Fibroblast of mammary gland (primary cell): ENCODE measurements around the gene AHRR.
"Not testable (repeated sequence)": the region's sequence is repeated elsewhere in the genome, so short reads cannot be mapped to it uniquely, and the experiment has no call there.

Experiments used
- DNase-seq: peaks from one replicate; pipeline ENCODE4 v3.0.0-alpha.2; 2010; ENCODE audit warnings: low read depth
- H3K4me3 ChIP-seq: 2 replicates; pipeline ENCODE4 v1.5.1; 2011; ENCODE audit warnings: low read depth, mild to moderate bottlenecking, low read length, moderate library complexity; ENCODE audit not compliant: control insufficient read depth
- TF ChIP-seq, protein P1 (sequence below): conservative IDR thresholded peaks from 2 replicates; pipeline ENCODE4 v1.5.1; 2011; ENCODE audit warnings: low read depth, low read length, inconsistent platforms; ENCODE audit not compliant: control insufficient read depth, insufficient read depth

AHRR gene

DNA sequence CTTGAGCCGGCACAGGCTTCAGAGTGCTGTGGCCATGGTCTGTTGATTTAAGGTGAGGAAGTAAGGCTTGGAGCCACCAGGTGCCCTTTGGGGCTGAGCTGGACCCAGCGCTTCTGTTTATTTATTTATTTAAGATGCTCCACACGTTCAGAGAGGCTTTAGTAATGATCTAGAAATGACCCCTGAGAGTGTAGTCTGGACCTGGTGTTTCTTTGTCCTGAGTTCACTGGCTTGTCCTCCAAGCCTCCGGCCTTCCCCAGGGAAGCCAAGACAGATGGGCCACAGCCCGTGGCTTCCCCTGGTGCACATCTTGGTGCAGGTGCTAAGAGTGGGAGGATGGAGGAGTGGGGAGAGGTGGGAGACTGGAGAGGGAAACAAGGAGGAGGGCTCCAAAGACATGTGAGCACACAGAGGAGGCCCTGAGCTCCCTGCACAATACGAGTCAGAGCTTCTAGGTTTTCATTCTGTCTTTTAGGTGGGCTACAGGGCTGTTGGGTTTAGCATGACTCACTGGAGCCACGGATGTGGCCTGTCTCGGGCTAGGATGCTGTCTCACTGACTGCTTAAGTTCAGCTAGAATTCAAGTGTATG is 56.9 kb downstream of the AHRR start:
- TF ChIP-seq, protein P1, sequence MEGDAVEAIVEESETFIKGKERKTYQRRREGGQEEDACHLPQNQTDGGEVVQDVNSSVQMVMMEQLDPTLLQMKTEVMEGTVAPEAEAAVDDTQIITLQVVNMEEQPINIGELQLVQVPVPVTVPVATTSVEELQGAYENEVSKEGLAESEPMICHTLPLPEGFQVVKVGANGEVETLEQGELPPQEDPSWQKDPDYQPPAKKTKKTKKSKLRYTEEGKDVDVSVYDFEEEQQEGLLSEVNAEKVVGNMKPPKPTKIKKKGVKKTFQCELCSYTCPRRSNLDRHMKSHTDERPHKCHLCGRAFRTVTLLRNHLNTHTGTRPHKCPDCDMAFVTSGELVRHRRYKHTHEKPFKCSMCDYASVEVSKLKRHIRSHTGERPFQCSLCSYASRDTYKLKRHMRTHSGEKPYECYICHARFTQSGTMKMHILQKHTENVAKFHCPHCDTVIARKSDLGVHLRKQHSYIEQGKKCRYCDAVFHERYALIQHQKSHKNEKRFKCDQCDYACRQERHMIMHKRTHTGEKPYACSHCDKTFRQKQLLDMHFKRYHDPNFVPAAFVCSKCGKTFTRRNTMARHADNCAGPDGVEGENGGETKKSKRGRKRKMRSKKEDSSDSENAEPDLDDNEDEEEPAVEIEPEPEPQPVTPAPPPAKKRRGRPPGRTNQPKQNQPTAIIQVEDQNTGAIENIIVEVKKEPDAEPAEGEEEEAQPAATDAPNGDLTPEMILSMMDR: no peak
- DNase-seq: peak; percentile 45
- H3K4me3 ChIP-seq: no peak overlapping the region

DNA sequence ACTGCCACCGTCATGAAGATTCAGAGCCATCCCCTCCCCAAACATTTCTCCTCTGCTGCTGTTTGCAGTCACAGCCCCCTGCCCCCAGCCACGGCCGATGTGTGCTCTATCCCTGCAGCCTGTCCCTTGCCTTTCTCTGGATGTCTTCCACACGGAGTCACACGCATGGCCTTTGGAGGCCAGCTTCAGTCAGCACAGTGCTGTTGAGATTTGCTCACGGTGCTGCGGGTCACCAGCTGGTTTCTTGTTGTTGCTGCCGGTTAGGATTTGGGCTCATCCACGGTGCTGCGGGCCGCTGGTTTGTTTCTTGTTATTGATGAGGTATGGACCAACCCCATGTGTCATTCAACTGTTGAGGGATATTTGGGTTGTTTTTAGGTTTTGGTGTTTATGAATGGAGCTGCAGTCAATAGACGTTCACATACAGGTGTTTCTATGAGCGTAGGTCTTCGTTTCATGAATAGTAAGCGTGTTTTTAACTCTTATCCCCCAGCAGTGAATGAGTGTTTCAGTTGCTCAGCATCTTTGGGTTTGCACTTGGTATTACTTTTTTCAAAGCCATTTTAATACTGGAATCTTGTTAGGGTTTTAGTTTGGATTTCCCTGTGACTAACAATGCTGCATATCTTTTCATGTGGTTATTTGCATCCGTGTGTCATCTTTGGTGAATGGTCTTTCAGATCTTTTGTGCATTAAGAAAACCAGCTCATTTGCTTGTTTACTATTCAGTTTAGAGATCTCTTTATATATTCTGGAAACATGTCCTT is 57.6 kb downstream of the AHRR start:
- peak; percentile 47 for DNase-seq
- H3K4me3 ChIP-seq: no peak overlapping the region
- TF ChIP-seq, protein P1: no peak

DNA sequence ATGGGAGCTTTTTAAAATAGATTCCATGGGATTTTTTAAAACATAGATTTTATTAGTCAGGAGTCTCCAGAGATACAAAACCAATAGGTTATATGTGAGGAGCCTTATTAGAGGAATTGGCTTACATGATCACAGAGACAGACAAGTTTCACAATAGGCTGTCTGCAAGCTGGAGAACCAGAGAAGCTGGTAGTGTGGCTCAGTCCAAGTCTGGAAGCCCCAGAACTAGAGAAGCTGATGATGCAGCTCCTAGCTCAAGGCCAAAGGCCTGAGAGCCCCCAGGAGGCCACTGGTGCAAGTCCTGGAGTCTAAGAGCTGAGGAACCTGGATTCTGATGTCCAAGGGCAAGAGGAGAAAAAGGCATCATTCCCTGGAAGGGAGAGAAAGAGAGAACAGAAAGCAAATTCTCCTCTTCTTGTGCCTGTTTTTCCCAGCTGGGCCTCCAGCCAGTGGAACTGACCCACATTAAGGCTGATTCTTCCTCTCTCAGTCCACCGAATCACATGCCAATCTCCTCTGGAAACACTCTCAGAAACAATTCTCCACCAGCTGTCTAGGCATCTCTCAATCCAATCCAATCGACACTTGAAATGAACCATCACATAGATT is 59.3 kb downstream of the AHRR start:
- TF ChIP-seq, protein P1: no peak
- DNase-seq: peak; percentile 58
- no peak overlapping the region for H3K4me3 ChIP-seq

DNA sequence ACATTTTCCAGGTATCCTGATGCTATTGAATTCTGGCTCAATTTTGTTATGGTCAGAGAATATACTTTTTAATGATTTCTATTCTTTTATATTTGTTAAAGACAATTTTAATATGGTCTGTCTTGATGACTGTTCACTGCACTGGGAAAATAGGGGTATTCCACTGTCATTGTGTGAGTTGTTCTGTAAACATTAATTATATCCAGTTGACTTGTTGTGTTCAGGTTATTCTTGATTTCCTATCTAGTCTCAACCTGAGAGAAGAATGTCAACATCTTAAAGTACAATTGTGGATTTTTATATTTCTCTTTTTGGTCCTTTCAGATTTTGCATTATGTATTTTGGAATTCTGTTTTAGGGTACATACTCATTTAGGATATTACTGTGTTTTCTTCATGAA is 61.6 kb downstream of the AHRR start:
- no peak for DNase-seq
- TF ChIP-seq, protein P1: no peak

DNA sequence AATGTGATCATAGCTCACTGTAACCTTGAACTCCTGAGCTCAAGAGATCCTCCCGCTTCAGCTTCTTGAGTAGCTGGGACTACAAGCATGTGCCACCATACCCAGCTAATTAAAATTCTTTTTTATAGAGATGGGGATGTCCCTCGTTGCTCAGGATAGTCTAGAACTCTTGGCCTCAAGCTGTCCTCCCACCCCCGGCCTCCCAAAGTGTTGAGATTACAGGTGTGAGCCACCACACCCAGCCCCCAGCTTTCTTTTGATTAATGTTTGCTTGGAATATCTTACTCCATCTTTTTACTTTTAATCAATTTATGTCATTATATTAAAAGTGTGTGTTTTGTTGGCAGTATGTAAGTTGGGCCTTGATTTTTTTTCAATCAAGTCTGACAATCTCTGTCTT is 62.1 kb downstream of the AHRR start:
- TF ChIP-seq, protein P1: no peak
- DNase-seq: no peak
- H3K4me3 ChIP-seq: no peak overlapping the region

More for the DNA sequence above, 61.6 kb downstream of the AHRR start:
- H3K4me3 ChIP-seq: no peak overlapping the region

DNA sequence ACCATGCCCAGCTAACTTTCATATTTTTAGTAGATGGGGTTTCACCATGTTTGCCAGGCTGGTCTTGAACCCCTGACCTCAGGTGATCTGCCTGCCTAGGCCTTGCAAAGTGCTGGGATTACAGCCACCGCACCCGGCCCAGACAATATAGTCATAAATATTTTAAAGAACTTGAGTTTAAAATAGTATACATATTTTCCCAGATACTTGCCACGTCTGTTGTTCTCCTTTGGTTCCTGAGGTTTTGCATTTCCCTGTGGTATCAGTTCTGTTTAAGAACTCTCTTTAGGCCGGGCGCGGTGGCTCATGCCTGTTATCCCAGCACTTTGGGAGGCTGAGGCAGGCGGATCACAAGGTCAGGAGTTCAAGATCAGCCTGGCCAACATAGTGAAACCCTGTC is 63.1 kb downstream of the AHRR start:
- not testable (repeated sequence) for DNase-seq, H3K4me3 ChIP-seq

DNA sequence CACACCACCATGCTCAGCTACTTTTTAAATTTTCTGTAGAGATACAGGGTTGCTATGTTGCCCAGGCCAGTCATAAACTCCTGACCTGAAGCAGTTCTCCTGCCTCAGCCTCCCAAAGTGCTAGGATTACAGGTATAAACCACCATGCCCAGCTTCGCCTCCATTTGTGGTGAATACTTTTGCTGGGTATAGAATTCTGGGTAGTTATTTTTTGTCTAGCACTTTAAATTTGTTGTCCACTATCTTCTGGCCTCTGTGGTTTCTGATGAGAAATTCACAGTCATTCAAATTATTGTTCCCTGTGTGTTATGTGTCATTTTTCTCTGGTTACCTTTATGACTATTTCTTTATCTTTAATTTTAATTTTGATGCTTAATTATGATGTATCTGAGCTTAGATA is 63.8 kb downstream of the AHRR start:
- no peak for DNase-seq
- TF ChIP-seq, protein P1: no peak

More for the DNA sequence above, 63.8 kb downstream of the AHRR start:
- H3K4me3 ChIP-seq: no peak overlapping the region
